ENCODE results near the gene PITPNM1.

DNA sequence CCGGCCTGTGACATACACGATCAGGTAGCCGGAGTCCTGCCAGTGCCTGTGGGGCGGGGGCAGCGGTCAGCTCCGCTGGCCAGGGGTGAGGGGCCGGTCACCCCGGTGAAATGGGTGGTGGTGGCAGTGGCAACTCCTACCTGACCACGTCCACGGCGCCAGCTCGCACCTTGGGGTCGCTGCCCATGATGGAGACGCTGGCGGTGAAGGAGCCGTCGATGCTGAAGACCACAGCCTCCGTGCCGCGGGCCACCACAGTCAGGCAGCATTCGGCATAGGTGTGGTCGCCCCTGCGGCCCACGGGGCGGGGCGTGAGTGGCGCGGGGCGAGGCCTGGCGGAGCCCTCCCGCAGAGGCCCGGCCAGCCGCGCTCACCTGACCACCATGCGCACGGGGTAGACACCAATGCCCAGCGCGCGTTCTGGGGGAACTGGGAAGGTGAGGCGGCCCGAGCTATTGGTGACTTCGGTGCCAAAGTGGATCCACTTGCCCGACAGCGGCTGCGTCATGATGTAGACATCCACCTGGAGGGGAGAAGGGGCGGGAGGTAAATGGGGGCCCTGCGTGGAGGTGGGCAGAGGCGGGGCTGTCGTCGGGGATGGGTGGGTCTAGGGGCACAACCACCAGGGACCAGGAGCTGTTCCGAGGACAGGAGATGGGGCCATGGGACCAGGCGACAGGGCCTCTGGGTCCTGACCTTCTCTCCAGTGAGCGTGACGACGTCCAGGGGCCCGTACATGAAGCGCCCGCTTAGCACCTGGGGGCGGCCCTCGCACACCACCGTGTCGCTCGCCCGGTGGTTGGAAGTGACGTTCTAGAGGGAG lies 11.4 kb downstream of the PITPNM1 start:
- TF ChIP-seq CTCF (IDR thresholded peaks at IDR 0.05) (no peak), POLR2A (IDR thresholded peaks at IDR 0.05) (no peak)

All from body of pancreas (tissue), 4 donors.